GM12891 (cell line): Measurements from ENCODE around the gene SMOC2.

Experiments
- PAX5 ChIP-seq: IDR thresholded peaks from 2 replicates; pipeline ENCODE4 v1.6.1; 2011; ENCODE audit warnings: low read length, moderate library complexity, mild to moderate bottlenecking; ENCODE audit not compliant: insufficient read depth, severe bottlenecking
- POLR2A ChIP-seq: IDR thresholded peaks from 2 replicates; pipeline ENCODE4 v1.6.1; 2011; ENCODE audit warnings: low read depth, low read length, control low read depth
- POLR2AphosphoS5 ChIP-seq: IDR thresholded peaks from 2 replicates; pipeline ENCODE4 v1.6.1; 2011; ENCODE audit warnings: low read depth, low read length, control low read depth
- POU2F2 ChIP-seq: IDR thresholded peaks from 2 replicates; pipeline ENCODE4 v1.6.1; 2011; ENCODE audit warnings: low read depth, mild to moderate bottlenecking, control low read depth, low read length, moderate library complexity
- TAF1 ChIP-seq: IDR thresholded peaks from 2 replicates; pipeline ENCODE4 v1.6.1; 2011; ENCODE audit warnings: low read depth, low read length, control low read depth

DNA sequence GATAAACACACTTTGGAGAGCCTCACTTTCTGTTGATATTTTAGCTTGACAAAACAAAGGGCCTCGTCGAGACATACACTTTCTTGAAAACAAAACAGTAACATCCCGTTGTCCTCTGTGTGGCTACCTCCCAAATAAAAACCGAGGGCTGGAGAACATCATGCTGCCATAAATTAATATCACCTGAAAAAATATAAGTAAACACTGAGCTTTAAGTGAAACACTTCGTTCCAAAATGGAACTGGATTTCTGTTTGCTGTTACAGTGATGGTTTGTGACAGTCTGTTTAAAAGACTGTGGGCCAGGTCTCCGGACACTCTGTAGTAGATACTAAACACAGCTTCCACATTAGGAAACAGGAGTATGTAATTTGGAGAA lies 187.2 kb downstream of the SMOC2 start:
- no peak for TF ChIP-seq POLR2AphosphoS5
- TF ChIP-seq POLR2A = no peak
- no peak for TF ChIP-seq PAX5
- no peak for TF ChIP-seq TAF1
- no peak for TF ChIP-seq POU2F2
